Upper lobe of left lung (tissue), 6 donors: Measurements from ENCODE around the gene SHROOM2. TPM values are rescaled to one million over a fixed set of nuclear protein-coding genes. Genes with fewer than 3 reads are reported as not detected.

Source experiments
- ATAC-seq, 2 donors: fragments of 200-7000 bp; cut with Tn5 transposase; one replicate each; pipeline ENCODE4 v1.9.1; 2022; ENCODE audit warnings: mild to moderate bottlenecking in 2 of 2, moderate library complexity in 2 of 2; ENCODE audit not compliant: low FRiP score in 2 of 2
- DNase-seq, 2 donors: peaks; one replicate each; pipeline ENCODE4 v3.0.0-alpha.2; 2019 to 2020
- H3K27ac ChIP-seq, 4 donors: fragments of 200-600 bp; sonication (generic); one replicate each; pipeline ENCODE4 v1.5.1; 2016 to 2019
- H3K27me3 ChIP-seq, 4 donors: fragments of 200-600 bp; sonication (generic); one replicate each; pipeline ENCODE4 v1.5.1; 2017 to 2019
- H3K36me3 ChIP-seq, 4 donors: fragments of 200-600 bp; sonication (generic); one replicate each; pipeline ENCODE4 v1.5.1; 2016 to 2019
- H3K4me1 ChIP-seq, 4 donors: fragments of 200-600 bp; sonication (generic); one replicate each; pipeline ENCODE4 v1.5.1; 2018 to 2019
- H3K4me3 ChIP-seq, 4 donors: fragments of 200-600 bp; sonication (generic); one replicate each; pipeline ENCODE4 v1.5.1; 2017 to 2019; ENCODE audit warnings: mild to moderate bottlenecking in 2 of 4, moderate library complexity in 1 of 4
- H3K9me3 ChIP-seq, 4 donors: fragments of 200-600 bp; sonication (generic); one replicate each; pipeline ENCODE4 v1.5.1; 2018 to 2019
- CTCF ChIP-seq, 6 experiments: fragments of 450-650 bp in 4 of 6; fragments of 200-600 bp in 2 of 6; sonication (generic) in 2 of 6; IDR thresholded peaks; one replicate each; pipeline ENCODE4 v1.5.1; 2016 to 2019; ENCODE audit warnings: antibody characterized with exemption in 6 of 6
- EP300 ChIP-seq, 4 donors: sonication (generic); formaldehyde crosslinking; IDR thresholded peaks; one replicate each; pipeline ENCODE4 v1.5.1; 2017; ENCODE audit warnings: antibody characterized with exemption in 4 of 4, control low read depth in 2 of 4
- POLR2A ChIP-seq, 4 donors: fragments of 450-650 bp; IDR thresholded peaks; one replicate each; pipeline ENCODE4 v1.5.1; 2016 to 2017; ENCODE audit warnings: antibody characterized with exemption in 4 of 4, mild to moderate bottlenecking in 2 of 4
- POLR2AphosphoS5 ChIP-seq, 2 donors: sonication (generic); formaldehyde crosslinking; IDR thresholded peaks; one replicate each; pipeline ENCODE4 v1.5.1; 2017; ENCODE audit warnings: antibody characterized with exemption in 2 of 2
- WGBS, 2 donors: methylation state at CpG; one replicate each; pipeline ENCODE4 v1.1.5; 2017 to 2018; 5-methylcytosine and 5-hydroxymethylcytosine counted together
- total RNA-seq, 6 donors: library from RNA; depleted of rRNA in 4 of 6; stranded (reverse); fragments of >200 nt in 4 of 6; gene quantifications; one replicate each; pipeline versions ENCODE4 v1.1.0 to v1.2.1, GENCODE V29; 2016 to 2021
- donor health status: DM: no; HTN: no; CAD: no; lungs with moderate emphysema.
- donor health status: DM: no; HTN: yes; CAD: no; lungs with severe emphysema.

SHROOM2 gene
- total RNA-seq, 6 donors from 2014 or later: 6.6 to 22.9 (median 11.5) TPM

- no peak overlapping the region for H3K27ac ChIP-seq
- 86 to 88% methylated on average over 10 to 14 of the region's 14 CpGs for WGBS, 2 donors
- no peaks in the 10 kb centered on the region for H3K4me1 ChIP-seq
- no peak overlapping the region for H3K4me3 ChIP-seq
- TF ChIP-seq EP300 (IDR thresholded peaks at IDR 0.05): no peak
- no peak for TF ChIP-seq POLR2A (IDR thresholded peaks at IDR 0.05)
- TF ChIP-seq POLR2AphosphoS5 (IDR thresholded peaks at IDR 0.05): no peak
- no peak for TF ChIP-seq CTCF (IDR thresholded peaks at IDR 0.05)
- ATAC-seq (no peak), DNase-seq (no peak)
- H3K9me3 ChIP-seq: no peaks in the 10 kb centered on the region
- no peaks in the 10 kb centered on the region for H3K36me3 ChIP-seq
- H3K27me3 ChIP-seq: no peaks in the 10 kb centered on the region
Measured at GRCh38 chrX:9829308-9830267, 43.4 kb downstream of the SHROOM2 start.

DNA sequence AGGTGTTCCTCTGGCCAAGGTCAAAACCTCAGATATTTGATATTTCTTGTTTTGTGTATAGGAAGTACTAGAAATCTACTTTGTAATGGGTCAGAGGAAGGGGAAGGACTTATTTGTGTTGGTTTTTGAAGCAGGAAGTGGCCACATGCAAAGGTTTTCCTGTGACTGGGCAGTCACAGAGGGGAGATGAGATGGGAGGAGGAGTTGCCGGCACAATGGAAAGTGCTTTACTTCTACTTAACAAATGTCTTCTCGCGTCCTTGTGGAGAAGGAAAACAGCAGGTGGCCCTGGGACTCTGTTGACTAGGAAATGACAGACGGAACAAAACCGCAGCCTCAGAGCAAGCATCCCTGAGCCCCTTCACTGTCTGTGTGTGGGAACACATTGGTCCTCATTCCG lies 46.6 kb downstream of the SHROOM2 start:
- Histone ChIP-seq H3K4me3 (no peak overlapping the region), H3K36me3 (no peaks in the 10 kb centered on the region), H3K4me1 (peaks cover 0 to 5% (median 0%) of the 10 kb centered on the region in 4 donors), H3K9me3 (no peaks in the 10 kb centered on the region), H3K27me3 (no peaks in the 10 kb centered on the region), H3K27ac (peak overlapping the region in 3 of 4 donors; percentile 21 to 69 (median 35))
- no peak for DNase-seq
- TF ChIP-seq POLR2A (IDR thresholded peaks at IDR 0.05): no peak
- TF ChIP-seq CTCF (IDR thresholded peaks at IDR 0.05): no peak
- no peak for TF ChIP-seq EP300 (IDR thresholded peaks at IDR 0.05)
- peak in 1 of 2 donors; percentile 9 for TF ChIP-seq POLR2AphosphoS5 (IDR thresholded peaks at IDR 0.05)
- no peak for ATAC-seq
- WGBS, 2 donors: 41 to 51% methylated on average over 4 to 6 of the region's 6 CpGs

- WGBS, 2 donors: 50 to 78% methylated on average over 2 to 9 of the region's 11 CpGs
- H3K27ac ChIP-seq: no peak overlapping the region
- DNase-seq (no peak), ATAC-seq (no peak)
- H3K27me3 ChIP-seq: no peaks in the 10 kb centered on the region
- TF ChIP-seq POLR2A (IDR thresholded peaks at IDR 0.05) (no peak), EP300 (IDR thresholded peaks at IDR 0.05) (no peak), POLR2AphosphoS5 (IDR thresholded peaks at IDR 0.05) (no peak), CTCF (IDR thresholded peaks at IDR 0.05) (no peak)
- no peak overlapping the region for H3K4me3 ChIP-seq
- peaks cover 0 to 5% (median 0%) of the 10 kb centered on the region in 4 donors for H3K4me1 ChIP-seq
- H3K36me3 ChIP-seq: no peaks in the 10 kb centered on the region
- H3K9me3 ChIP-seq: no peaks in the 10 kb centered on the region
Measured at GRCh38 chrX:9835585-9836210, 49.5 kb downstream of the SHROOM2 start.

DNA sequence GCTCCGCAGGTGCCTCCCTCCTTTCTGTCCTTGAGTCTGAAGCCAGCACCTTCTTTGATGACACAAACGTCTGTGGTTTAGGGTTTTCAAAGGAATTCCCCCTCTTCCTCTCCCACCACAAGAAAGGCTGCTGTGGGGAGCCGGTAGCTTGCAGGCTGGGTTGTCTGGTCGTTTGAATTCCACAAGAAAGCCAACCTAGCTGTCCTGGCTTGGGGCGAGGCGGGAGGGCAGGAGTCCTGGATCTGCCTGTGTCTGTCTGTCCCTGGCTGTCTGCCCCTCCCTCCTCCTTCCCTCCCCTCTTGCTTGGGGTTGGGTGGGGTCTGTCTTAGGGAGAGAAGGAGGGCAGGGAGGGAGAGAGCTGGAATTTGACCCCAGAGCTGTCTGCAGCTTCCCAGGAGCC lies 56.3 kb downstream of the SHROOM2 start:
- H3K4me3 ChIP-seq: no peak overlapping the region
- no peak overlapping the region for H3K27ac ChIP-seq
- 44% methylated on average over 6 of the region's 6 CpGs; no CpG with 5 or more reads in 1 of the 2 donors for WGBS, 2 donors
- ATAC-seq (peak in 1 of 2 donors; percentile 27), DNase-seq (no peak)
- H3K36me3 ChIP-seq: no peaks in the 10 kb centered on the region
- H3K9me3 ChIP-seq: no peaks in the 10 kb centered on the region
- no peaks in the 10 kb centered on the region for H3K4me1 ChIP-seq
- H3K27me3 ChIP-seq: no peaks in the 10 kb centered on the region
- TF ChIP-seq CTCF (IDR thresholded peaks at IDR 0.05): no peak
- TF ChIP-seq EP300 (IDR thresholded peaks at IDR 0.05): no peak
- TF ChIP-seq POLR2AphosphoS5 (IDR thresholded peaks at IDR 0.05): no peak
- no peak for TF ChIP-seq POLR2A (IDR thresholded peaks at IDR 0.05)
